Hematopoietic multipotent progenitor cell treated with erythropoietin and hydrocortisone succinate and interleukin-3 and kit ligand, for 8 days (in vitro differentiated cells): ENCODE measurements around the gene FCRLB.
"Not testable (repeated sequence)": the region's sequence is repeated elsewhere in the genome, so short reads cannot be mapped to it uniquely, and the experiment has no call there.

Experiments
- DNase-seq: peaks from one replicate; pipeline ENCODE4 v3.0.0-alpha.2; 2015

The FCRLB gene

GRCh38 chr1:161720422-161720821, 922 bp upstream of the FCRLB start:
- DNase-seq, result peak; percentile 38

GRCh38 chr1:161721738-161722343, 497 bp downstream of the FCRLB start:
- peak; percentile 71 for DNase-seq

- no peak for DNase-seq
Measured at GRCh38 chr1:161722406-161722805, 1.1 kb downstream of the FCRLB start.

GRCh38 chr1:161723459-161724141, 2.3 kb downstream of the FCRLB start:
- no peak for DNase-seq

GRCh38 chr1:161725258-161725907, 4.0 kb downstream of the FCRLB start:
- DNase-seq, result not testable (repeated sequence)

DNA sequence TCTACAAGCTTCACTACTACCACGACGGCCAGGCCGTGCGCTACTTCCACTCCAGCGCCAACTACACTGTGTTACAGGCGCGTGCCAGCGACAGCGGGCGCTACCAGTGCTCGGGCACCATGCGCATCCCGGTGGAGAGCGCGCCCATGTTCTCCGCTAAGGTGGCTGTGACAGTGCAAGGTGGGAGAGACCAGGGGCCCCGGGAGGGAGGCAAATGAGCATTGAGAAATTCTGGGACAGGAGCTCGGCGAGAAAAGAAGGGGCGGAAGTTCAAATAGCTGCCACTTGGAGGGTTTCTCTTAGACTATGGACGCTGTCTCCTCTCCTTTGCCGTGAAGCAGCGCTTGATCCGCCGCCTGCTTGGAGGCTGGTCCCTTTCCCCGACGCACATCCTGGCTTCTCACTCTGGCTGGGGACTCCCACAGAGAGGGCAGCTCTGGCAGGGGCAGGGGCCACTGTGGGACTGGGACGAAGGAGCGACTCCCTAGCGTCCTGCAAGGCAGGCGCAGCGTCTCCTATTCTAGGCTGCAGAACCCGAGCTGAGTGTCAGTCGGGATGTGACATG, 4.6 kb downstream of the FCRLB start:
- peak; percentile 71 for DNase-seq

DNA sequence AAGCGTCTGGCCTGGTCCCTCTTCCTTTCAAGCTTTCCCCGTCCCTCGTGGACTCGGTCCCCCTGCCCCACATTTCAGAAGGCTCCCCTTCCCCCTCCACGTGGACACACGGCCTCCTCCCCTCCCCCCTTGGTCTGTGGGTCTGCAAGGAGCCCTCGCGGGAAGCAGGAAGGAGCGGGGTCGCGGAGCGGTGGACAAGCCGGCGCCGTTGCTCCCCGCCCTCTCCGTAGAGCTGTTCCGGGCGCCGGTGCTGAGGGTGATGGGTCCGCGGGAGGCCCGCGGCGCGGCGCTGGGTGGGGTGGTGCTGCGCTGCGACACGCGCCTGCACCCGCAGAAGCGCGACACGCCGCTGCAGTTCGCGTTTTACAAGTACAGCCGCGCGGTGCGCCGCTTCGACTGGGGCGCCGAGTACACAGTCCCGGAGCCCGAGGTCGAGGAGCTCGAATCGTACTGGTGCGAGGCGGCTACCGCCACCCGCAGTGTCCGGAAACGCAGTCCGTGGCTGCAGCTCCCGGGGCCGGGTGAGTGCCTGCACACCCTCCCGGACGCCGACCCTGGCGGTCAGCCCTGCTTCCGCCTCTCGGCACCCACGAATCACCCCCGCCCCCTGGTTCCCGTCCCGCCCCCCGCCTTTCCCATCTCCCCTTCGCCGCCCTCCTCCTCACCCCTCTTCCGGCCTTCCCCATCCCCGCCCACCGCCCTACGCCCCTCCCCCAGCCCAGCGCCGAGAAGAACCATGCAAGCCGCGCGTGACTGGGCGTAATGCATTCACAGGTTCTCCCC, 5.3 kb downstream of the FCRLB start:
- peak; percentile 90 for DNase-seq

GRCh38 chr1:161727256-161727924, 6.0 kb downstream of the FCRLB start:
- DNase-seq, result peak; percentile 53

- no peak for DNase-seq
Measured at GRCh38 chr1:161728376-161729226, 7.3 kb downstream of the FCRLB start.

GRCh38 chr1:161730050-161730564, 8.8 kb downstream of the FCRLB start:
- no peak for DNase-seq

- no peak for DNase-seq
Measured at GRCh38 chr1:161731241-161731640, 9.9 kb downstream of the FCRLB start.

- no peak for DNase-seq
Measured at GRCh38 chr1:161731981-161732718, 10.8 kb downstream of the FCRLB start.

DNA sequence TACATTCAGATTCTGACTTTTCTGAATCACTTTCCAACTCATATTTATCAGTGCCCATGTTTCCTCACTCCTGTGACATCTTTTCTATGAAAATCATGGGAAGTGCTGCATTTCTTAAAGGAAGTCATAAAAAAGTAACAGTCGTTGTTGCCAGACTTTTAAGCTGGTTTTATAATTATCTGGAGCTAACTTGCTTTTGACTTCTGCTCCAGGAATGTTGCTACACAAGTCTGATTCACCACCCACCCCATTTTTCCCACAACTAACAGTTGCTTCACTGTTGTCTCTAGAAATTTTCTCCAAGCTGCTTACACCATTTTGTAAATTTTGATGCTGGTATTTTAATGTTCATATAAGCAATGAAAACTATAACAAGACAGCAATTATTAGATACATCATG, 12.2 kb downstream of the FCRLB start:
- DNase-seq, result no peak

DNA sequence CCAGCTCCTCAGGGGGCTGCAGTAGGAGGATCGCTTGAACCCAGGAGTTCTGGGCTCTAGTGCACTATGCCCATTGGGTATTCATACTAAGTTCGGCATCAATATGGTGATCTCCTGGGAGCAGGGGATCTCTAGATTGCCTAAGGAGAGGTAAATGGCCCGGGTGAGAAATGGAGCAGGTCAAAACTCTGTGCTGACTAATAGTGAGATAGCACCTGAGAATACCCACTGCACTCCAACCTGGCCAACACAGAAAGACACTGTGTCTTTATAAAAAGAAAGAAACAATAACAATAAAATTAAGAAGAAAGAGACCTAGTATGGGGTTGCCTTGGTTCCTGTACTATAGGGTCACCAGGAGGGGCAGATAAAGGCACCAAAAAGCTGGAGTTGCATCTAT, 14.5 kb downstream of the FCRLB start:
- no peak for DNase-seq

GRCh38 chr1:161736335-161736969, 15.1 kb downstream of the FCRLB start:
- no peak for DNase-seq

DNA sequence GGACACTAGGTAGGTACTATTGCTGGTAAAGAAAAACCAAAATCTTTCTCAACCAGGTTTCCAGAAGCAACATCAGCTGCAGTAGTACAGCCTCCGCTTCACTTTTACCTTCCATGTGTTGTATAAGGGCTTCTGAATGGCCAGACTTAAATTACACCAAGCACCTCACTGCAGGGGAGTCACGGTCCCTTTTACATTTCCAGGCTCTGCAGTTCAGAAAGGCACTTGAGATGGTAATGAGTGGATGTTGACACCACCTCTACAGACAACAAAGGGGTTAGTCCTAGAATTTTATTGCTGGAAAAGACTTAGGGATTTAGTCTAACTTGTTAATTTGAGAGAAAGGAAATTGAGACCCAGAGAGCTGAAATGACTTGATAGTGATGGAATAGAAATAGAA, 16.3 kb downstream of the FCRLB start:
- no peak for DNase-seq

DNA sequence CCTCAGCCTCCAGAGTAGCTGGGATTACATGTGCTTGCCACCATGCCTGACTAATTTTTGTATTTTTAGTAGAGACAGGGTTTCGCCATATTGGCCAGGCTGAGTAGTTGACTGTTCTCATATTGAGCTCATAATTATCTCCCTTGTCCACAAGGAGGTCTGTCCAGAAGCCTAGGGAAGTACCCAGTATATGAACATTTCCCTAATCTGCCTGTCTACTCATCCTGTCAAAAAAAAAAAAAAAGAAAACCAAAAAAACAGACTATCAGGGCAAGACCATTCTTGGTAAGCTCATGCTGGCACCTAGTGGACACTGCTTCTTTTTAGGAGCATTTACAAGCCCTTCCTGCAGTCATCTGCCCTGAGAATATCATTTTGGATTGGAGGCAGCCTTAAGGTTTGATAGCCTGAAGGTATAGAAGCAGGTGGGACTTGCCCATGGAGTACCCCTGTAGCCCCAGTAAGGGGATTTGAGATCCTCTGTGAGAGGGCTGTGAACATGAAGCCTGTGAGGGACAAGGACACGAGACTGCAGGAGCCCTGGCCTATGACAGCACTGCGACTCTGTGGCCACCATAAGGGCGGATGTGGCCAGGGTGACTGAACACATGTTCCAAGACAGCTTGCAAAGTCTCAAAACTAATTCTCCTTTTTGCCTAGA, 17.4 kb downstream of the FCRLB start:
- peak; percentile 95 for DNase-seq

GRCh38 chr1:161739865-161740566, 18.7 kb downstream of the FCRLB start:
- DNase-seq, result no peak

- no peak for DNase-seq
Measured at GRCh38 chr1:161740921-161741320, 19.6 kb downstream of the FCRLB start.
